NCI-H1105 treated with DMSO at 0.1 percent for 48 hours (cell line): ENCODE measurements around the gene P2RY8.

Experiments
- DNase-seq: peaks from one replicate; lab custom pipeline; 2025; lab: John Stamatoyannopoulos, UW

P2RY8 gene

DNA sequence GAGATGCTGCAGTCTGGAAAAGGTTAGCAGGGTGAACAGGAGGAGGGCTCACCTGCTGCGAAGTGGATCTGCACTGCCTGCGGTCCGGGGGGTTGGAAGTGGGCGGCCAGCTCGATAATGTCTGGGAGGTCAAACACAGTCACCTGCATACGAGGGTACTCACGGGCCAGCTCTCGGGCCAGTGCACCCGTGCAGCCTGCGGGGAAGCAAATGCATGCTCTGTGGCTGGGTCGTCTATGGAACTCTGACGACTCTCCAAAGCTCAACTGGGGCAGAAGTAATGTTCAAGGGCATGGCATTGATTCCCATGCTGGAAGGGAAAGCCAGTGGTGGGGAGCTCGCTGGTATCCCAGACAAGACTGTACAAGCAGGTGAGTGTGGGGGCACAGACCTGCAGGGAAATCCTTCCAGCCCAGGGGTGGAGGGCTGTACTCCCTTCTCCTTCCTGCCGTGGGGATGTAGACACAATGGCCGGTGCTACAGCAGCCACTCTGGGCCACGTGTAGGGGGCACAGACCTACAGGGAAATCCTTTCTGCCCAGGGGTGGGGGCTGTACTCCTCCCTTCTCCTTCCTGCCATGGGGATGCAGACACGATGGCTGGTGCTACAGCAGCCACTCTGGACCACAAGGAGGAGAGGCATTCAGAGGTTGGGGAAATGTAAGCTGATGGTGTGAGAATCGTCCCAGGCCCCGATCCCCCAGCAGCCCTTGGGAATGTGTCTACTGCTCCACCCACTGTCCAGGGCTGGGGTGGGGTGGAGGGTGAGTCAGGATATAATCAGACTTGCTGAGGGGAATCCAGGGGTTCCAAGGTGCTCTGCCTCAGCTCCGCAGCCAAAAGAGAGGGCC lies 118.8 kb downstream of the P2RY8 start:
- no peak for DNase-seq

- no peak for DNase-seq
Measured at GRCh38 chrX:1416965-1417760, 119.8 kb downstream of the P2RY8 start.

DNA sequence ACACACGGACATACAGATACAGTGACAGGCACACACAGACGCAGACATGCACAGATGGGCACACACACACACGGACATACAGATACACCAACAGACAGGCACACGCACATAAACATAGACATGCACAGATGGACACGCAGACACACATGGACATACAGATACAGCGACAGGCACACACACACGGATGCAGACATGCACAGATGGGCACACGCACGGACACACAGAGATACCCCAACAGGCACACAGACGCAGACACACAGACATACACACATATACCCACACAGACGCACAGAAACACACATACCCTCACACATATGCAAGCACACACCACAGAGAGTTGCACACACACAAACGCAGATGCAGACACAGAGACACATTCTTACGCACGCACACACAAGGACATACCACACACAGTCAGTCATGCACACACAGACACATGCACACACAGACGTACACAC lies 120.6 kb downstream of the P2RY8 start:
- DNase-seq, result no peak
